Motor neuron (in vitro differentiated cells): ENCODE measurements around the gene MAPK1IP1L. TPM values are rescaled to one million over a fixed set of nuclear protein-coding genes. Genes with fewer than 3 reads are reported as not detected.
A peak's percentile ranks its signal among the peaks of the same experiment; 100 is the strongest.
"Not testable (repeated sequence)": the region's sequence is repeated elsewhere in the genome, so short reads cannot be mapped to it uniquely, and the experiment has no call there.

Experiments
- ATAC-seq, 8 experiments: fragments of 200-7000 bp; cut with Tn5 transposase; replicated peaks in 6 of 8; 2 replicates each; pipeline ENCODE4 v1.8.0; 2021; ENCODE audit warnings: mild to moderate bottlenecking in 8 of 8, moderate library complexity in 8 of 8
- H3K27ac ChIP-seq, 2 donors: fragments of 250-450 bp; sonication (Bioruptor Pico); 2 replicates each; pipeline ENCODE4 v1.9.0; 2021; ENCODE audit warnings: antibody characterized with exemption in 2 of 2, mild to moderate bottlenecking in 2 of 2, moderate library complexity in 1 of 2
- H3K4me1 ChIP-seq, 2 donors: fragments of 250-450 bp; sonication (Bioruptor Pico); replicated peaks in 1 of 2; 2 replicates each; pipeline ENCODE4 v1.6.1; 2021; ENCODE audit warnings: antibody characterized with exemption in 2 of 2, mild to moderate bottlenecking in 2 of 2, moderate library complexity in 1 of 2
- H3K4me3 ChIP-seq, 5 donors: fragments of 250-450 bp; sonication (Bioruptor Pico); 2 replicates each; pipeline ENCODE4 v1.9.0; 2021; ENCODE audit warnings: antibody characterized with exemption in 5 of 5, mild to moderate bottlenecking in 5 of 5, moderate library complexity in 4 of 5
- WGBS, 10 experiments: fragments of 450-650 bp; shearing (Covaris generic); methylation state at CpG; one replicate each; pipeline ENCODE4 v1.0.0; 2022; 5-methylcytosine and 5-hydroxymethylcytosine counted together
- in situ Hi-C, 9 experiments: fragments of 400-800 bp; cut with MboI; loops; one replicate each; pipeline ENCODE4 v1.15.0; 2021; ENCODE audit warnings: low sequenced_read_pairs in 9 of 9, low pct_unique_long_range_greater_than_20kb in 2 of 9; ENCODE audit not compliant: unreplicated experiment in 9 of 9
- total RNA-seq, 8 experiments: library from RNA; unstranded; fragments of 300-600 nt; gene quantifications; 2 replicates each; pipeline versions ENCODE4 v1.2.3 to v1.2.4, GENCODE V29; 2022

The MAPK1IP1L gene
- 10 to 100 TPM; 22.6 to 95.9 (median 42.7) TPM for total RNA-seq

- Histone ChIP-seq H3K27ac (peak within 1 kb of the TSS; percentile 99 to 100), H3K4me1 (peaks cover 9 to 14% of the 10 kb centered on the region in 2 donors), H3K4me3 (peak within 1 kb of the TSS; percentile 93 to 100 (median 97))
- 0% methylated on average over 3 of the region's 98 CpGs; no CpG with 5 or more reads in 8 of the 10 experiments for WGBS, 10 experiments
- ATAC-seq, result peak; percentile 85 to 94 (median 92)
- in situ Hi-C loops, result no loop called here
Observed at GRCh38 chr14:55051423-55052268, at the start of gene MAPK1IP1L. Gene MAPK1IP1L, plus strand, starts transcription at chr14:55051647. Its CDS starts 10,037 bp downstream, at chr14:55061684.

GRCh38 chr14:55005071-55005470 is 46.4 kb upstream of the MAPK1IP1L start:
- Histone ChIP-seq H3K4me1 (no peaks in the 10 kb centered on the region), H3K27ac (no peak overlapping the region), H3K4me3 (no peak overlapping the region)
- in situ Hi-C loops, result no loop called here
- WGBS, 10 experiments, result 76 to 100% (median 92%) methylated on average over 1 to 3 of the region's 4 CpGs; no CpG with 5 or more reads in 4 of the 10 experiments
- no peak for ATAC-seq

- ATAC-seq, result no peak
- 67 to 100% (median 94%) methylated on average over 1 to 2 of the region's 2 CpGs; no CpG with 5 or more reads in 6 of the 10 experiments for WGBS, 10 experiments
- no peak overlapping the region for H3K27ac ChIP-seq
- in situ Hi-C loops, result no loop called here
- no peaks in the 10 kb centered on the region for H3K4me1 ChIP-seq
- H3K4me3 ChIP-seq, result no peak overlapping the region
Observed at GRCh38 chr14:55015006-55015405, 36.4 kb upstream of the MAPK1IP1L start.

GRCh38 chr14:55019968-55020554 is 31.4 kb upstream of the MAPK1IP1L start:
- WGBS, 10 experiments, result 78 to 100% (median 95%) methylated on average over 1 to 2 of the region's 2 CpGs; no CpG with 5 or more reads in 1 of the 10 experiments
- peaks cover 4 to 5% of the 10 kb centered on the region in 2 donors for H3K4me1 ChIP-seq
- H3K27ac ChIP-seq, result no peak overlapping the region
- in situ Hi-C loops, result no loop called here
- H3K4me3 ChIP-seq, result no peak overlapping the region
- ATAC-seq, result no peak

- 60 to 100% (median 86%) methylated on average over 1 to 2 of the region's 5 CpGs; no CpG with 5 or more reads in 3 of the 10 experiments for WGBS, 10 experiments
- H3K27ac ChIP-seq, ATAC-seq, in situ Hi-C loops: not testable (repeated sequence)
- H3K4me3 ChIP-seq, result peak overlapping the region in 1 of 5 donors; percentile 9
- peaks cover 14 to 24% of the 10 kb centered on the region in 2 donors for H3K4me1 ChIP-seq
Observed at GRCh38 chr14:55024365-55024764, 27.1 kb upstream of the MAPK1IP1L start.

- no peak for ATAC-seq
- H3K4me1 ChIP-seq, result peaks cover 17 to 30% of the 10 kb centered on the region in 2 donors
- in situ Hi-C loops, result no loop called here
- H3K27ac ChIP-seq, result no peak overlapping the region
- WGBS, 10 experiments, result 0 to 43% (median 9%) methylated on average over 6 to 7 of the region's 7 CpGs
- peak overlapping the region; percentile 63 to 88 (median 75) for H3K4me3 ChIP-seq
Observed at GRCh38 chr14:55025948-55026347, 25.5 kb upstream of the MAPK1IP1L start.

- peak overlapping the region; percentile 63 to 88 (median 75) for H3K4me3 ChIP-seq
- peak overlapping the region in 1 of 2 donors; percentile 30 for H3K27ac ChIP-seq
- no peak for ATAC-seq
- in situ Hi-C loops, result no loop called here
- H3K4me1 ChIP-seq, result peaks cover 19 to 35% of the 10 kb centered on the region in 2 donors
- 0 to 4% (median 1%) methylated on average over 2 to 9 of the region's 9 CpGs for WGBS, 10 experiments
Observed at GRCh38 chr14:55026441-55026792, 25.0 kb upstream of the MAPK1IP1L start.

GRCh38 chr14:55026793-55027561 is 24.5 kb upstream of the MAPK1IP1L start, which contains the start of the genes SOCS4 and WDHD1:
Gene SOCS4, plus strand, starts transcription at chr14:55027236. Its CDS starts 15,806 bp downstream, at chr14:55043042.
Gene WDHD1, minus strand, starts transcription at chr14:55027099. Its CDS starts 312 bp downstream, at chr14:55026787.
- WGBS, 10 experiments, result 0% methylated on average over 1 to 15 of the region's 56 CpGs; no CpG with 5 or more reads in 2 of the 10 experiments
- peak; percentile 94 to 97 (median 96) for ATAC-seq
- peak within 1 kb of the TSS; percentile 74 to 84 for H3K27ac ChIP-seq
- in situ Hi-C loops, result no loop called here
- peaks cover 22 to 36% of the 10 kb centered on the region in 2 donors for H3K4me1 ChIP-seq
- peak within 1 kb of the TSS; percentile 63 to 88 (median 75) for H3K4me3 ChIP-seq

GRCh38 chr14:55028066-55028465 is 23.4 kb upstream of the MAPK1IP1L start:
- H3K27ac ChIP-seq, result no peak overlapping the region
- H3K4me1 ChIP-seq, result peaks cover 22 to 36% of the 10 kb centered on the region in 2 donors
- whole genome bisulfite sequencing, 10 experiments, result 0 to 4% (median 0%) methylated on average over 1 to 8 of the region's 8 CpGs
- in situ Hi-C loops, result no loop called here
- no peak for ATAC-seq
- peak overlapping the region; percentile 63 to 88 (median 75) for H3K4me3 ChIP-seq

GRCh38 chr14:55028476-55028875 is 23.0 kb upstream of the MAPK1IP1L start:
- peaks cover 22 to 36% of the 10 kb centered on the region in 2 donors for H3K4me1 ChIP-seq
- 0 to 43% (median 25%) methylated on average over 1 to 4 of the region's 4 CpGs; no CpG with 5 or more reads in 2 of the 10 experiments for WGBS, 10 experiments
- no peak for ATAC-seq
- in situ Hi-C loops, result no loop called here
- peak overlapping the region; percentile 63 to 88 (median 75) for H3K4me3 ChIP-seq
- no peak overlapping the region for H3K27ac ChIP-seq

- in situ Hi-C loops, result no loop called here
- WGBS, 10 experiments, result 8 to 70% (median 38%) methylated on average over 2 of the region's 2 CpGs; no CpG with 5 or more reads in 1 of the 10 experiments
- no peak overlapping the region for H3K27ac ChIP-seq
- H3K4me3 ChIP-seq, result no peak overlapping the region
- H3K4me1 ChIP-seq, result peaks cover 10 to 21% of the 10 kb centered on the region in 2 donors
- no peak for ATAC-seq
Observed at GRCh38 chr14:55031190-55031589, 20.3 kb upstream of the MAPK1IP1L start.

- in situ Hi-C loops, result not testable (repeated sequence)
Observed at GRCh38 chr14:55037995-55038394, 13.5 kb upstream of the MAPK1IP1L start.

More at GRCh38 chr14:55037995-55038394, 13.5 kb upstream of the MAPK1IP1L start:
- ATAC-seq, H3K4me3 ChIP-seq, H3K27ac ChIP-seq, H3K4me1 ChIP-seq: not testable (repeated sequence)
